Astrocyte of the cerebellum (primary cell): ENCODE measurements around the gene MEGF11.
A peak's percentile ranks its signal among the peaks of the same experiment; 100 is the strongest.

Experiments used
- DNase-seq: peaks from one replicate; pipeline ENCODE4 v3.0.0-alpha.2; 2011; ENCODE audit warnings: low read depth
- H3K4me3 ChIP-seq: 2 replicates; pipeline ENCODE4 v1.5.1; 2011; ENCODE audit warnings: mild to moderate bottlenecking, low read depth, low read length, moderate library complexity
- in situ Hi-C: cut with HindIII; loops from 2 replicates; pipeline ENCODE4 v1.10.0; 2017; ENCODE audit warnings: low sequenced_read_pairs
- TF ChIP-seq, protein P1 (sequence below): IDR thresholded peaks from 2 replicates; pipeline ENCODE4 v1.5.1; 2012; ENCODE audit warnings: low read length, low read depth, moderate library complexity, mild to moderate bottlenecking; ENCODE audit errors: missing control alignments

Gene MEGF11

DNA sequence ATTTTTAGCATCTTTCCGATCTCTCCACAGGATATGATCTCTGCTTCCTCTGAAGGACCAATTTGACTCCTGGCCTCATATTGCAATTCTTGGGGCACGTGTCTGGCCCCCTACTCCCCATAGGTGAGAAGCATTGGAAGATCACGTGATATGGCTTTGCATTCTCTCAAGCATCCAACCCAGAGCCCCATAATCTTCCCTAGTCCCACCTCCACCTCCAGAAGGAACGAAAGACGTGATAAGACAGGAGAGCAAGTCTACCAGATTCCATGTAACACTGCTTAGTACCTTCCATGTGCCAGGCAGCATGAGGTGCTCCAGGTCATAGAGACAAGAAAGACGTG is 176.3 kb downstream of the MEGF11 start:
- TF ChIP-seq, protein P1, sequence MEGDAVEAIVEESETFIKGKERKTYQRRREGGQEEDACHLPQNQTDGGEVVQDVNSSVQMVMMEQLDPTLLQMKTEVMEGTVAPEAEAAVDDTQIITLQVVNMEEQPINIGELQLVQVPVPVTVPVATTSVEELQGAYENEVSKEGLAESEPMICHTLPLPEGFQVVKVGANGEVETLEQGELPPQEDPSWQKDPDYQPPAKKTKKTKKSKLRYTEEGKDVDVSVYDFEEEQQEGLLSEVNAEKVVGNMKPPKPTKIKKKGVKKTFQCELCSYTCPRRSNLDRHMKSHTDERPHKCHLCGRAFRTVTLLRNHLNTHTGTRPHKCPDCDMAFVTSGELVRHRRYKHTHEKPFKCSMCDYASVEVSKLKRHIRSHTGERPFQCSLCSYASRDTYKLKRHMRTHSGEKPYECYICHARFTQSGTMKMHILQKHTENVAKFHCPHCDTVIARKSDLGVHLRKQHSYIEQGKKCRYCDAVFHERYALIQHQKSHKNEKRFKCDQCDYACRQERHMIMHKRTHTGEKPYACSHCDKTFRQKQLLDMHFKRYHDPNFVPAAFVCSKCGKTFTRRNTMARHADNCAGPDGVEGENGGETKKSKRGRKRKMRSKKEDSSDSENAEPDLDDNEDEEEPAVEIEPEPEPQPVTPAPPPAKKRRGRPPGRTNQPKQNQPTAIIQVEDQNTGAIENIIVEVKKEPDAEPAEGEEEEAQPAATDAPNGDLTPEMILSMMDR: no peak
- in situ Hi-C loops: no loop called here
- H3K4me3 ChIP-seq: no peak overlapping the region
- no peak for DNase-seq

DNA sequence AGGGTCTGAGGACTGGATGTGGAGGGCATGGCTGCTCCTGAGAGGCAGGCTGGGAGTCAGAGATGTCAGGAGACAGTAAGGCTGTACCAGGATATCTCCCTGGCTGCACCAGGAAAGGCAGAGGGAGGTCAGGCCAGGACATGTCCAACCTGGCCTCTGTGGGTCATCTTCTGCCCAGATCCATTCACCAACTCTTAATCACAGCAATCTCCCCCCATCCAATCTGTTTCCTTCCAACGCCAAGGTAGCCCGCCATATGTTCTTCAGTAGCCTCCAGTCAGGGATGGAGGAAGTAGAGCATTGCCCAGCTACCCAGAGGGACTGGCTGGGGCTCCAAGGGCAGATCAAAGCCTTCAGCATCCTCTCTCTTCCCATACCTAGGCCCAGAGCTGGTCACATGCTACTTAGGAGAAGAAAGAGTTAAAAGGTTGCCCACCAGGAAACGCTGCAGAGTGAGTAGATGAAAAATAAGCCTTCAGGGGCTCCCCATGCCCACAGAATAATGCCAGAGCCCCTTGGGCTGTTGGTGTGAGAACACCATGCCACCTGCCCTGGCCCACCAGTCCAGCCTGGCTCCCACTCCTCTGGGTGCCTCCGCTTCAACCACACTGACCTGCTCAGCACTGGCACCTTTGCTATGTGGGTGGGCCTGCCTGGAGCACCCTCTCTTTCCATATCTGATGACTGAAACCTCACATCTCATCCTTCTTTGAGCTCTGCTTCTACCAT is 176.8 kb downstream of the MEGF11 start:
- in situ Hi-C loops: no loop called here
- no peak for DNase-seq
- no peak overlapping the region for H3K4me3 ChIP-seq
- TF ChIP-seq, protein P1: no peak

GRCh38 chr15:66075947-66076346 is 177.6 kb downstream of the MEGF11 start:
- no peak overlapping the region for H3K4me3 ChIP-seq
- DNase-seq: no peak
- in situ Hi-C loops: no loop called here
- TF ChIP-seq, protein P1: no peak

GRCh38 chr15:66072616-66073361 is 180.8 kb downstream of the MEGF11 start:
- TF ChIP-seq, protein P1: no peak
- in situ Hi-C loops: no loop called here
- no peak for DNase-seq

DNA sequence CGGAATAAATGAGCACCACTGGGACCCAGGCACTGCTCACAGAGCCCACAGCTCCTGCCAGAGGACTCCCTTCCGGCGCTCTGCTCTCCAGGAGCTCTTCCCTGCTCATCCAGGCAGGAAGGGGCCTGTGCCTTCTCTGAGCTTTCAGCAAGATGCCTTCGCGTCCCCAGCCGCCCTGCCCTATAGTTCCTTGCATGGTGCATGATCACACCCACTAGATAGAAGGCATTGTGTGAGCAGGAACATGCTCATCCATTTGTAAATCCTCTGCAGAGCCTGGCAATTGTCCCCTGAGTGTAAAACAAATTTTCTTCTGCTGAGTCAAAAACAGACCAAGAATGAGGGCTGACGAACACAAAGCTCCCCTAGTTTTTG is 181.6 kb downstream of the MEGF11 start:
- in situ Hi-C loops: no loop called here
- TF ChIP-seq, protein P1: no peak
- H3K4me3 ChIP-seq: no peak overlapping the region
- DNase-seq: peak; percentile 4

More at GRCh38 chr15:66072616-66073361, 180.8 kb downstream of the MEGF11 start:
- no peak overlapping the region for H3K4me3 ChIP-seq

GRCh38 chr15:66071160-66071920 is 182.2 kb downstream of the MEGF11 start:
- peak; percentile 1 for DNase-seq
- TF ChIP-seq, protein P1: no peak
- no peak overlapping the region for H3K4me3 ChIP-seq
- in situ Hi-C loops: no loop called here
